ENCODE results near the gene DRICH1. TPM values are rescaled to one million over a fixed set of nuclear protein-coding genes. Genes with fewer than 3 reads are reported as not detected.
"Not testable (repeated sequence)": the region's sequence is repeated elsewhere in the genome, so short reads cannot be mapped to it uniquely, and the experiment has no call there.

DRICH1 gene
- total RNA-seq, 1 experiment from 2014 or later = 0.15 TPM

- H3K36me3 ChIP-seq (ENCODE audit: low read depth, low read length) = no peaks in the 10 kb centered on the region
- no peaks in the 10 kb centered on the region for H3F3A ChIP-seq (ENCODE audit: low read length, unreplicated experiment)
- no peaks in the 10 kb centered on the region for H4K20me1 ChIP-seq (ENCODE audit: low read length)
- no peaks in the 10 kb centered on the region for H3K4me1 ChIP-seq (ENCODE audit: insufficient read depth, low read length)
- no TSS peak for BruUV-seq (replicated peaks)
- no peaks in the 10 kb centered on the region for H3K9me2 ChIP-seq (replicated peaks; ENCODE audit: low read length)
- DNase-seq = no peak
- H3K79me2 ChIP-seq (ENCODE audit: low read length) = no peaks in the 10 kb centered on the region
- no peak overlapping the region for H3K4me3 ChIP-seq (ENCODE audit: low read length)
- H3K4me2 ChIP-seq (ENCODE audit: low read length) = no peak overlapping the region
- no peak for TF ChIP-seq EZH2 (IDR thresholded peaks at IDR 0.05; ENCODE audit: low read length, unreplicated experiment)
- no peak for TF ChIP-seq CTCF (conservative IDR thresholded peaks at IDR 0.05; ENCODE audit: low read depth, low read length)
- TF ChIP-seq EZH2phosphoT487 (IDR thresholded peaks at IDR 0.05; ENCODE audit: borderline replicate concordance, low read length) = no peak
- ATAC-seq = no peak
- H2AFZ ChIP-seq (ENCODE audit: low read length) = no peak overlapping the region
- no peaks in the 10 kb centered on the region for H3K27me3 ChIP-seq (ENCODE audit: low read length)
- H3K27ac ChIP-seq (ENCODE audit: low read length) = no peak overlapping the region
- no peaks in the 10 kb centered on the region for H3K9me3 ChIP-seq (ENCODE audit: low read length)
- no peak overlapping the region for H3K9ac ChIP-seq (ENCODE audit: low read length)
- POLR2A ChIA-PET (ENCODE audit: unreplicated experiment) = no interaction called here
- CTCF ChIA-PET = no interaction called here
- intact Hi-C loops (cut with micrococcal nuclease) = no loop called here
These were observed 41.9 kb upstream of the DRICH1 start for GRCh38 chr22:23673826-23674690.

- Histone ChIP-seq H3F3A (ENCODE audit: low read length, unreplicated experiment) (no peaks in the 10 kb centered on the region), H4K20me1 (ENCODE audit: low read length) (no peaks in the 10 kb centered on the region), H3K4me1 (ENCODE audit: insufficient read depth, low read length) (no peaks in the 10 kb centered on the region), H3K4me2 (ENCODE audit: low read length) (no peak overlapping the region), H2AFZ (ENCODE audit: low read length) (no peak overlapping the region), H3K9me3 (ENCODE audit: low read length) (no peaks in the 10 kb centered on the region), H3K27me3 (ENCODE audit: low read length) (no peaks in the 10 kb centered on the region), H3K9ac (ENCODE audit: low read length) (no peak overlapping the region), H3K9me2 (replicated peaks; ENCODE audit: low read length) (no peaks in the 10 kb centered on the region), H3K4me3 (ENCODE audit: low read length) (no peak overlapping the region), H3K27ac (ENCODE audit: low read length) (no peak overlapping the region), H3K79me2 (ENCODE audit: low read length) (no peaks in the 10 kb centered on the region), H3K36me3 (ENCODE audit: low read depth, low read length) (no peaks in the 10 kb centered on the region)
- no TSS peak for BruUV-seq (replicated peaks)
- intact Hi-C loops (cut with micrococcal nuclease) = no loop called here
- no peak for TF ChIP-seq CTCF (conservative IDR thresholded peaks at IDR 0.05; ENCODE audit: low read depth, low read length)
- TF ChIP-seq EZH2 (IDR thresholded peaks at IDR 0.05; ENCODE audit: low read length, unreplicated experiment) = no peak
- TF ChIP-seq EZH2phosphoT487 (IDR thresholded peaks at IDR 0.05; ENCODE audit: borderline replicate concordance, low read length) = no peak
- ChIA-PET POLR2A (ENCODE audit: unreplicated experiment) (no interaction called here), CTCF (no interaction called here)
- DNase-seq = no peak
- no peak for ATAC-seq
These were observed 41.0 kb upstream of the DRICH1 start for GRCh38 chr22:23673050-23673620.

GRCh38 chr22:23672307-23673049 is 40.4 kb upstream of the DRICH1 start:
- H3K4me2 ChIP-seq (ENCODE audit: low read length); H3K4me1 ChIP-seq (ENCODE audit: insufficient read depth, low read length); H2AFZ ChIP-seq (ENCODE audit: low read length); ATAC-seq; H3F3A ChIP-seq (ENCODE audit: low read length, unreplicated experiment); H4K20me1 ChIP-seq (ENCODE audit: low read length); H3K79me2 ChIP-seq (ENCODE audit: low read length); POLR2A ChIA-PET (ENCODE audit: unreplicated experiment); CTCF ChIA-PET; DNase-seq; H3K9ac ChIP-seq (ENCODE audit: low read length); H3K36me3 ChIP-seq (ENCODE audit: low read depth, low read length); H3K27ac ChIP-seq (ENCODE audit: low read length); BruUV-seq (replicated peaks); intact Hi-C loops (cut with micrococcal nuclease); H3K9me2 ChIP-seq (replicated peaks; ENCODE audit: low read length); H3K4me3 ChIP-seq (ENCODE audit: low read length); H3K9me3 ChIP-seq (ENCODE audit: low read length); H3K27me3 ChIP-seq (ENCODE audit: low read length): not testable (repeated sequence)

GRCh38 chr22:23671387-23671786 is 39.3 kb upstream of the DRICH1 start:
- H2AFZ ChIP-seq (ENCODE audit: low read length); H3F3A ChIP-seq (ENCODE audit: low read length, unreplicated experiment); H4K20me1 ChIP-seq (ENCODE audit: low read length); H3K36me3 ChIP-seq (ENCODE audit: low read depth, low read length); ATAC-seq; CTCF ChIA-PET; H3K27ac ChIP-seq (ENCODE audit: low read length); H3K4me3 ChIP-seq (ENCODE audit: low read length); H3K27me3 ChIP-seq (ENCODE audit: low read length); H3K9me3 ChIP-seq (ENCODE audit: low read length); DNase-seq; BruUV-seq (replicated peaks); POLR2A ChIA-PET (ENCODE audit: unreplicated experiment); H3K79me2 ChIP-seq (ENCODE audit: low read length); H3K4me1 ChIP-seq (ENCODE audit: insufficient read depth, low read length); H3K9me2 ChIP-seq (replicated peaks; ENCODE audit: low read length); intact Hi-C loops (cut with micrococcal nuclease); H3K9ac ChIP-seq (ENCODE audit: low read length); H3K4me2 ChIP-seq (ENCODE audit: low read length): not testable (repeated sequence)

All from PC-3 (cell line).